GM18505 (cell line): Measurements from ENCODE around the gene SCP2.
"Not testable (repeated sequence)": the region's sequence is repeated elsewhere in the genome, so short reads cannot be mapped to it uniquely, and the experiment has no call there.

Source experiments
- ATAC-seq: cut with Tn5 transposase; IDR thresholded peaks from one replicate; pipeline ENCODE4 v1.9.1; 2021; ENCODE audit not compliant: unreplicated experiment
- POLR2A ChIP-seq: IDR thresholded peaks from 4 replicates; pipeline ENCODE4 v1.6.1; 2011; ENCODE audit warnings: borderline replicate concordance; ENCODE audit not compliant: insufficient read depth, insufficient read length; ENCODE audit errors: extremely low read depth

SCP2 gene

GRCh38 chr1:52919723-52920483 lies 7.2 kb upstream of the SCP2 start:
- no peak for TF ChIP-seq POLR2A

GRCh38 chr1:52920791-52921291 lies 6.2 kb upstream of the SCP2 start:
- ATAC-seq, result no peak
- no peak for TF ChIP-seq POLR2A

More at GRCh38 chr1:52919723-52920483, 7.2 kb upstream of the SCP2 start:
- no peak for ATAC-seq

- TF ChIP-seq POLR2A, result no peak
- no peak for ATAC-seq
Observed at GRCh38 chr1:52925571-52926005, 1.5 kb upstream of the SCP2 start.

- ATAC-seq, result peak; percentile 20
- TF ChIP-seq POLR2A, result no peak
Observed at GRCh38 chr1:52926864-52927211, 238 bp upstream of the SCP2 start.

GRCh38 chr1:52928015-52928404 lies 934 bp downstream of the SCP2 start:
- TF ChIP-seq POLR2A, result no peak
- ATAC-seq, result no peak

- no peak for TF ChIP-seq POLR2A
- ATAC-seq, result no peak
Observed at GRCh38 chr1:52929019-52929418, 1.9 kb downstream of the SCP2 start.

GRCh38 chr1:52937433-52938182 lies 10.5 kb downstream of the SCP2 start:
- TF ChIP-seq POLR2A, result no peak
- ATAC-seq, result no peak

GRCh38 chr1:52938183-52938451 lies 11.0 kb downstream of the SCP2 start:
- no peak for TF ChIP-seq POLR2A
- ATAC-seq, result no peak

- no peak for TF ChIP-seq POLR2A
- ATAC-seq, result no peak
Observed at GRCh38 chr1:52943876-52944416, 16.9 kb downstream of the SCP2 start.

- no peak for TF ChIP-seq POLR2A
Observed at GRCh38 chr1:52944566-52944965, 17.5 kb downstream of the SCP2 start.

GRCh38 chr1:52947490-52947889 lies 20.4 kb downstream of the SCP2 start:
- no peak for ATAC-seq
- TF ChIP-seq POLR2A, result no peak

More at GRCh38 chr1:52944566-52944965, 17.5 kb downstream of the SCP2 start:
- no peak for ATAC-seq

GRCh38 chr1:52949602-52950001 lies 22.5 kb downstream of the SCP2 start:
- not testable (repeated sequence) for ATAC-seq

GRCh38 chr1:52952112-52952511 lies 25.0 kb downstream of the SCP2 start:
- no peak for TF ChIP-seq POLR2A
- ATAC-seq, result no peak

GRCh38 chr1:52955129-52955970 lies 28.3 kb downstream of the SCP2 start:
- TF ChIP-seq POLR2A, result no peak
- no peak for ATAC-seq

GRCh38 chr1:52963101-52963500 lies 36.0 kb downstream of the SCP2 start:
- no peak for TF ChIP-seq POLR2A
- ATAC-seq, result no peak
